Peyer's patch (tissue), 4 donors: Measurements from ENCODE around the gene ZNF236.

Experiments used
- CTCF ChIP-seq, 6 experiments: fragments of 450-650 bp in 4 of 6; fragments of 200-600 bp in 2 of 6; sonication (generic) in 1 of 6; IDR thresholded peaks; one replicate each; pipeline ENCODE4 v1.5.1; 2017 to 2019; ENCODE audit warnings: antibody characterized with exemption in 6 of 6, mild to moderate bottlenecking in 3 of 6, moderate library complexity in 1 of 6
- POLR2A ChIP-seq, 2 donors: fragments of 450-650 bp; IDR thresholded peaks; one replicate each; pipeline ENCODE4 v1.5.1; 2017; ENCODE audit warnings: antibody characterized with exemption in 2 of 2, mild to moderate bottlenecking in 2 of 2, moderate library complexity in 2 of 2

- no peak for TF ChIP-seq CTCF (IDR thresholded peaks at IDR 0.05)
- TF ChIP-seq POLR2A (IDR thresholded peaks at IDR 0.05) = no peak
Observed at GRCh38 chr18:76897257-76897656, 74.9 kb downstream of the ZNF236 start.
